Measurements from ENCODE around the gene MMAB. TPM values are rescaled to one million over a fixed set of nuclear protein-coding genes. Genes with fewer than 3 reads are reported as not detected.

MMAB gene
- total RNA-seq, 1 experiment from 2014 or later: 32.8 TPM

- DNase-seq: no peak
- Histone ChIP-seq H3K36me3 (replicated peaks; ENCODE audit: control insufficient read depth, insufficient read depth, low read length) (no peaks in the 10 kb centered on the region), H3K4me3 (ENCODE audit: insufficient read depth, low read depth, low read length) (no peak overlapping the region), H3K27me3 (ENCODE audit: control insufficient read depth, insufficient read depth, low read length) (no peaks in the 10 kb centered on the region)
Measured at GRCh38 chr12:109538191-109538863, 35.0 kb downstream of the MMAB start.

DNA sequence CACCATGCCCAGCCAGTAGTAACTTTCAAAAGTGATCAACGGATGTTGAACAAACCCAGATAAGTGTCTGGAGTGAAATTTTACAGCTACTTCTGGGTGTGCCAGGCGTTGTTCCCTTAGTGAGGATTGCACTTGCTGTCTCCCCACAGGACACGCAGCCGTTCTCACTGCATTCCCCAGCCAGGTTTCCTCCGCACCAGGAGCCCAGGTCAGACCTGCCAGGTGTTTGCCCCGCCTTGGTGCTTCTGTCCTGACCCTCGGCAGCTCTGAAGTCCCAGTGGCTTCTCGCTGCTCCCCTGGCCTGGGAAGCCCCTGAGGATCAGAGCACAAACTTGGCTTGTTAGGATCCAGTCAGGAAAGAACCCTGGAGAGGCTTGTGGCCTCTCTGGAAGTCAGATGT is 36.2 kb downstream of the MMAB start:
- H3K4me3 ChIP-seq (ENCODE audit: insufficient read depth, low read depth, low read length): no peak overlapping the region
- DNase-seq: no peak
- H3K27me3 ChIP-seq (ENCODE audit: control insufficient read depth, insufficient read depth, low read length): no peaks in the 10 kb centered on the region
- H3K36me3 ChIP-seq (replicated peaks; ENCODE audit: control insufficient read depth, insufficient read depth, low read length): no peaks in the 10 kb centered on the region

DNA sequence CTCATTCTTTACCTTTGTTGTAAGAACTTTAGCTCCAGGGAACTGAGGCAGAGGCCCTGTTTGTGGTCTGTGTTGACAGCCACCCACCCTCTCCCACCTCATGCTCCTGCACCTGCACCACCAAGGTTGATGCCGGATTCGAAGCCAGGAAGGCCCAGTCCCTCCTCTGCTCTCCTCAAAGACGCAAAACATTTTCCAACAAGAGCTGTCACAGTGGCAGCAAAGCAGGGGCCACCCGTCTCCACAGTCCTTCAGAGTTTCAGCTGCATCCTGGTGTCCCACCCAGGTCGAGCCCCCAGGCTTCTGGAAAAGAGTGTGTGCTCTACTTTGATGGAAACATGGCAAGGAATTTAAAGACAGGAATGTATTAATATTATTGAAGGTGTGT is 37.4 kb downstream of the MMAB start:
- no peak for DNase-seq

GRCh38 chr12:109535231-109535862 is 38.0 kb downstream of the MMAB start:
- Histone ChIP-seq H3K27me3 (ENCODE audit: control insufficient read depth, insufficient read depth, low read length) (no peaks in the 10 kb centered on the region), H3K4me3 (ENCODE audit: insufficient read depth, low read depth, low read length) (no peak overlapping the region), H3K36me3 (replicated peaks; ENCODE audit: control insufficient read depth, insufficient read depth, low read length) (no peaks in the 10 kb centered on the region)
- DNase-seq: peak; percentile 39

More for the DNA sequence above, 37.4 kb downstream of the MMAB start:
- no peak overlapping the region for H3K4me3 ChIP-seq (ENCODE audit: insufficient read depth, low read depth, low read length)
- no peaks in the 10 kb centered on the region for H3K36me3 ChIP-seq (replicated peaks; ENCODE audit: control insufficient read depth, insufficient read depth, low read length)
- no peaks in the 10 kb centered on the region for H3K27me3 ChIP-seq (ENCODE audit: control insufficient read depth, insufficient read depth, low read length)

DNA sequence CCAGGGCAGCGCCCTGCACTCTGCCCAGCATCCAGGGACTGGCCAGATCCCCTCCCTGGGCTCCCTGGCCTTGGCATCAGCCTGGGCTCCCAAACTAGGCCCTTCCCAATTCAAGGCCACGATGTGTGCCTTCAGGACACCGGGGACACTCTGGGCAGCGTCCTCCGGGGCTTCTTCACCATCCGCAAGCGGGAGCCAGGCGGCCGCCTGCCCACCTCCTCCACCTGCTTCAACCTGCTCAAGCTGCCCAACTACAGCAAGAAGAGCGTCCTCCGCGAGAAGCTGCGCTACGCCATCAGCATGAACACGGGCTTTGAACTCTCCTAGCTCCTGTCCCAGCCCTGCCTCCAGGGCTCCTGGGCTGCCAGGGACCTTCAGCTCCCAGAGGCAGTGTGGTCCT is 38.8 kb downstream of the MMAB start:
- Histone ChIP-seq H3K27me3 (ENCODE audit: control insufficient read depth, insufficient read depth, low read length) (no peaks in the 10 kb centered on the region), H3K4me3 (ENCODE audit: insufficient read depth, low read depth, low read length) (no peak overlapping the region), H3K36me3 (replicated peaks; ENCODE audit: control insufficient read depth, insufficient read depth, low read length) (no peaks in the 10 kb centered on the region)
- DNase-seq: no peak

DNA sequence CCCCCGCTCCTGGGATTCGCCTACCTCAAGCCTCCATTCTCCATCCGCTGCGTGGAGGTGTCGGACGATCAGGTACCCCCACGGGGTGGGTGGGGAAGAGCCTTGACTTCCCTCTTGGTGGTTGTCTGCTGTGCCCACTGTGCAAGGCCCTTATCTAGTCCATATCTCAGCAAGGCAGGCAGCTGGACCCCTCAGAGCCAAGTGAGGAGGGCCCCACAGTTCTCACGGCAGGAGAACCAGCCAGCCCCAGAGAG is 39.9 kb downstream of the MMAB start:
- no peak for DNase-seq
- Histone ChIP-seq H3K36me3 (replicated peaks; ENCODE audit: control insufficient read depth, insufficient read depth, low read length) (no peaks in the 10 kb centered on the region), H3K4me3 (ENCODE audit: insufficient read depth, low read depth, low read length) (no peak overlapping the region), H3K27me3 (ENCODE audit: control insufficient read depth, insufficient read depth, low read length) (no peaks in the 10 kb centered on the region)

- Histone ChIP-seq H3K4me3 (ENCODE audit: insufficient read depth, low read depth, low read length) (no peak overlapping the region), H3K27me3 (ENCODE audit: control insufficient read depth, insufficient read depth, low read length) (no peaks in the 10 kb centered on the region), H3K36me3 (replicated peaks; ENCODE audit: control insufficient read depth, insufficient read depth, low read length) (no peaks in the 10 kb centered on the region)
- peak; percentile 44 for DNase-seq
Measured at GRCh38 chr12:109532721-109533486, 40.4 kb downstream of the MMAB start.

GRCh38 chr12:109531411-109531810 is 41.9 kb downstream of the MMAB start:
- Histone ChIP-seq H3K27me3 (ENCODE audit: control insufficient read depth, insufficient read depth, low read length) (no peaks in the 10 kb centered on the region), H3K4me3 (ENCODE audit: insufficient read depth, low read depth, low read length) (no peak overlapping the region), H3K36me3 (replicated peaks; ENCODE audit: control insufficient read depth, insufficient read depth, low read length) (0 out of 2 replicates have a peak, but pooled peaks cover 2% of the 10 kb centered on the region)
- DNase-seq: no peak

DNA sequence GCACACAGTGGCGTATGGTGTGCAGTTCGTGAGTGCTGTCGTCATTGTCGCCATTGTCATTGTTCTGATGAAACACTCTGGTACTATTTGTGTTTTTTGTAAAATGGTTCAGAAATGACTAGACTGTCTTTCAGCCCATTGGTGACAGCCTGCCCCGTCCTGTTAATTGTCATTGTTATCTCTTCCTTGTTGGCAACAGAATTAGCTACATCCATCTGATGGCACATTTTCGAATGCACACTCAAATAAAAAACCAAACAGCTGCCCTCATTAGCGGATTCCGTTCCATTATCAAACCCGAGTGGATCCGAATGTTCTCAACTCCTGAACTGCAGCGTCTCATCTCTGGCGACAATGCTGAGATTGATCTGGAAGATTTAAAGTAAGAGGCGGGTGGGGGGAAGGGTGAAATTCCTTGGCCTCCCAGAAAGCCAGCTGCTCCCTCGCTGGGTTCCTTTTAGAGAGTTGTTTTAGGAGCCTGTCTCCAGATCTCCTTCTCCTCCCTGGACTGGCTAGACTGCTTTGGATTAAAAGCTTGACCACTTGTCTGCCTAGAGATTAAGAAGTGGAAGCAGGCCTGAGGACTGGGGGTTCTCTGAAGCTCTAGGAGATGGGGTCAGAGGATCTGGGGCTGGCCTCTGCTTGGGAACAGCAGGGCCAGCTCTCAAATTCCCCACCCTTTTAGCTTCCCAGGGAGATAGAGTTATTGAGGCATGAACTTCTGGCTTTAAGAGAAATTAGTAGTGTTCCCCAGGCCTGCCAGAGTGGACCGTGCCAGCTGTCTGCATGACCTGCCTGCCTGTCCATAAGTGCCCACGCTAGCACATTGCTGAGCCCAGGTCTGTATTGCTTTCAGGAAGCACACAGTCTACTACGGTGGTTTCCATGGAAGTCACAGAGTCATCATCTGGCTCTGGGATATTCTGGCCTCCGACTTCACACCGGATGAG is 43.3 kb downstream of the MMAB start:
- DNase-seq: peak; percentile 72
- Histone ChIP-seq H3K27me3 (ENCODE audit: control insufficient read depth, insufficient read depth, low read length) (no peaks in the 10 kb centered on the region), H3K4me3 (ENCODE audit: insufficient read depth, low read depth, low read length) (no peak overlapping the region), H3K36me3 (replicated peaks; ENCODE audit: control insufficient read depth, insufficient read depth, low read length) (0 out of 2 replicates have a peak, but pooled peaks cover 2% of the 10 kb centered on the region)

GRCh38 chr12:109527489-109528123 is 45.7 kb downstream of the MMAB start:
- Histone ChIP-seq H3K4me3 (ENCODE audit: insufficient read depth, low read depth, low read length) (no peak overlapping the region), H3K27me3 (ENCODE audit: control insufficient read depth, insufficient read depth, low read length) (no peaks in the 10 kb centered on the region), H3K36me3 (replicated peaks; ENCODE audit: control insufficient read depth, insufficient read depth, low read length) (0 out of 2 replicates have a peak, but pooled peaks cover 2% of the 10 kb centered on the region)
- no peak for DNase-seq

- H3K36me3 ChIP-seq (replicated peaks; ENCODE audit: control insufficient read depth, insufficient read depth, low read length): peaks cover 7% of the 10 kb centered on the region
- DNase-seq: no peak
Measured at GRCh38 chr12:109525279-109525585, 48.1 kb downstream of the MMAB start.

DNA sequence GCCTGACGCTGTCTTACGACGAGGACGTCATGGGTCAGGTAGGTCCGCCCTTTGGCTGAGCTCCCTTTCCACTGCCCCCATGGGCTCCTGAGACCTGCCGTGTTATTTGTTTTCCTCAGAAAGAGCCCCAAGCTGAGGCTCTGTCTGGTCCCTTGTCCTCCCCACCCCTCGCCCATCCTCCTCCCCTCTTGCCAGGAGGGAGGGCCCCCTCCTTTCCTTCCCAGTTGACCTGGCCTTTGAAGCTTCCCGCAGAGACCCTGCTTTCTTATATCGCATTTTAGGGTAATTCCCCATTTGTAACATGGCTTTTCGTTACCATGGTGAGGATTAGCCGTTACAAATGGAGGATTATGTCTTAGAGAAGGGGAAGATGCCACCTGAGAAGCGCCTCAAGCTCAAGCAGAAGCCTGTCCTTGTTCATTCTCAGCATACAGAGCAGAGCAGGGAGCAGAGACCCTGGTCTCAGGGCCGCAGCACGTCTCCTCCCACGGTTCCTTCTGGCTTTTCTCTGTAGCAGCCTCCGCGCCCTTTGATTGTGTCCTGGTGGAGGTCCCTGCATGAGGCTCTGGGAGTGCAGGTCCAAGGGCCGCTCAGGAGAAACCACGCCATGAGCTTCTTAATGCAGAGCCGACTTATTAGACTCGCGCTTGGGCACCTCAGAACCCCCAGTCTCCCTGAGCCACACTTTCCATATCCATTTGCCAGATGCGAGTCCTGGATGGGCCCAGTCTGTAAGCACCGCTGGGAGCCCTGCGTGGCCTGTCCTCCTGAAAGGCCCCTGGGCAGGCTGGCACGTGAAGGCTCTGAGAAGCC is 48.6 kb downstream of the MMAB start:
- Histone ChIP-seq H3K27me3 (ENCODE audit: control insufficient read depth, insufficient read depth, low read length) (no peaks in the 10 kb centered on the region), H3K4me3 (ENCODE audit: insufficient read depth, low read depth, low read length) (no peak overlapping the region), H3K36me3 (replicated peaks; ENCODE audit: control insufficient read depth, insufficient read depth, low read length) (peaks cover 7% of the 10 kb centered on the region)
- DNase-seq: peak; percentile 57

More at GRCh38 chr12:109525279-109525585, 48.1 kb downstream of the MMAB start:
- Histone ChIP-seq H3K4me3 (ENCODE audit: insufficient read depth, low read depth, low read length) (no peak overlapping the region), H3K27me3 (ENCODE audit: control insufficient read depth, insufficient read depth, low read length) (no peaks in the 10 kb centered on the region)

- DNase-seq: no peak
- H3K4me3 ChIP-seq (ENCODE audit: insufficient read depth, low read depth, low read length): no peak overlapping the region
- H3K36me3 ChIP-seq (replicated peaks; ENCODE audit: control insufficient read depth, insufficient read depth, low read length): peaks cover 7% of the 10 kb centered on the region
- H3K27me3 ChIP-seq (ENCODE audit: control insufficient read depth, insufficient read depth, low read length): no peaks in the 10 kb centered on the region
Measured at GRCh38 chr12:109523504-109523903, 49.8 kb downstream of the MMAB start.
